Caco-2 (cell line): ENCODE data around the gene ABHD16B. TPM values are rescaled to one million over a fixed set of nuclear protein-coding genes. Genes with fewer than 3 reads are reported as not detected.

ENCODE experiments used
- BruUV-seq: library from RNA; stranded (reverse); fragments of 400-500 nt; replicated peaks from 2 replicates; lab custom pipeline; 2021; lab: Mats Ljungman, UMichigan
- CTCF ChIA-PET: fragments of 300-600 bp; sonication (Branson Sonifier 250); formaldehyde crosslinking; loops from one replicate; lab custom pipeline; 2022; ENCODE audit warnings: antibody characterized with exemption; lab: Charles Lee
- POLR2A ChIA-PET: fragments of 300-600 bp; sonication (Branson Sonifier 250); formaldehyde crosslinking; loops from one replicate; lab custom pipeline; 2022; ENCODE audit warnings: antibody characterized with exemption; lab: Charles Lee
- DNase-seq, 2 experiments: peaks; one replicate each; pipeline versions ENCODE4 v3.0.0 to v3.0.0-alpha.2; 2020 to 2022
- H3K27me3 ChIP-seq: replicated peaks from 2 replicates; pipeline ENCODE4 v1.6.0; 2011; ENCODE audit warnings: low read length; ENCODE audit not compliant: control insufficient read depth, insufficient read depth
- H3K36me3 ChIP-seq: 2 replicates; pipeline ENCODE4 v1.5.1; 2011; ENCODE audit warnings: low read length; ENCODE audit not compliant: control insufficient read depth, insufficient read depth
- H3K4me1 ChIP-seq: fragments of 250-450 bp; sonication (Bioruptor Pico); 2 replicates; pipeline ENCODE4 v1.5.1; 2020; ENCODE audit warnings: mild to moderate bottlenecking
- H3K4me3 ChIP-seq: 2 replicates; pipeline ENCODE4 v1.5.1; 2011; ENCODE audit warnings: low read depth, mild to moderate bottlenecking, control low read depth, low read length
- H3K9me3 ChIP-seq: fragments of 250-450 bp; sonication (Bioruptor Pico); 2 replicates; pipeline ENCODE4 v1.5.1; 2020; ENCODE audit warnings: mild to moderate bottlenecking, moderate library complexity
- H3K27ac Mint-ChIP-seq: one replicate; pipeline ENCODE4 v1.8.0; 2022; ENCODE audit warnings: mixed read lengths; ENCODE audit not compliant: unreplicated experiment
- H3K27me3 Mint-ChIP-seq: one replicate; pipeline ENCODE4 v1.8.0; 2022; ENCODE audit warnings: mixed read lengths; ENCODE audit not compliant: insufficient read depth, unreplicated experiment
- H3K36me3 Mint-ChIP-seq: one replicate; pipeline ENCODE4 v1.8.0; 2022; ENCODE audit warnings: mild to moderate bottlenecking, mixed read lengths; ENCODE audit not compliant: insufficient read depth, unreplicated experiment
- H3K4me1 Mint-ChIP-seq: one replicate; pipeline ENCODE4 v1.8.0; 2022; ENCODE audit warnings: low read depth, mixed read lengths; ENCODE audit not compliant: unreplicated experiment
- H3K4me3 Mint-ChIP-seq: one replicate; pipeline ENCODE4 v1.8.0; 2022; ENCODE audit warnings: mild to moderate bottlenecking, moderate library complexity, mixed read lengths; ENCODE audit not compliant: unreplicated experiment
- H3K9me3 Mint-ChIP-seq: one replicate; pipeline ENCODE4 v1.8.0; 2022; ENCODE audit warnings: mixed read lengths; ENCODE audit not compliant: unreplicated experiment
- intact Hi-C: fragments of 100-400 bp; cut with micrococcal nuclease; formaldehyde crosslinking; loops from one replicate; pipeline ENCODE4 v1.10.0; 2022; ENCODE audit not compliant: unreplicated experiment
- total RNA-seq: library from RNA; stranded (reverse); gene quantifications from 2 replicates; pipeline ENCODE4 v1.2.3, GENCODE V29; 2022
- TF ChIP-seq, protein P1 (sequence below), 2 experiments: fragments of 200-600 bp in 1 of 2; IDR thresholded peaks; 1 replicate in 1 of 2; 2 replicates in 1 of 2; pipeline versions ENCODE4 v1.5.1 to v1.8.0; 2011 to 2022; ENCODE audit warnings: antibody characterized with exemption in 1 of 2, control low read depth in 1 of 2, inconsistent platforms in 1 of 2, low read depth in 1 of 2, low read length in 1 of 2, mild to moderate bottlenecking in 1 of 2, moderate library complexity in 1 of 2; ENCODE audit not compliant: insufficient read depth in 1 of 2, severe bottlenecking in 1 of 2, unreplicated experiment in 1 of 2

The ABHD16B gene
- total RNA-seq, 1 experiment from 2014 or later, result 0.27 TPM

DNA sequence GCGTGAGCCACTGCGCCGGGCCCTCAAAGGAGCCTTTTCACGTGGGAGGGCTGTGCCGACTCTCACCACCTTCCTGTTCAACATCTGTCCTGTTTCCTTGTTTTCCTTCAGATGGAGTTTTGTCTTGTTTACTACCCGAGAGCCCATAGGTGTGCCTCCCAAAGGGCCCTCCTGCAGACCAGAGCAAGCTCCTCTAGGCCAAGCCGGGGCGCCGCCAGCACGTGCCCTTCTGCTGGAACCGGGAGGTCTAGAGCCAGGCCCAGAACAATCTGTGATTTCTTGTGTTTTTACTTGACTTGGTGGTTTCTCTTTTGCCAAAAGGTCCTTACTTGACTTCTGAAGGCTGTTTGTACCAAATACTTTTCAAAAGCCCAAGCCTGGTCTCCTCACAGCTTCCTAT is 25.6 kb downstream of the ABHD16B start:
- DNase-seq, result no peak
- H3K27me3 ChIP-seq, result no peaks in the 10 kb centered on the region
- Mint-ChIP-seq H3K36me3 (peaks cover 97% of the 10 kb centered on the region), H3K4me3 (no peak overlapping the region), H3K4me1 (no peaks in the 10 kb centered on the region), H3K27ac (peak overlapping the region; percentile 65), H3K9me3 (no peaks in the 10 kb centered on the region), H3K27me3 (no peaks in the 10 kb centered on the region)
- TF ChIP-seq, protein P1, sequence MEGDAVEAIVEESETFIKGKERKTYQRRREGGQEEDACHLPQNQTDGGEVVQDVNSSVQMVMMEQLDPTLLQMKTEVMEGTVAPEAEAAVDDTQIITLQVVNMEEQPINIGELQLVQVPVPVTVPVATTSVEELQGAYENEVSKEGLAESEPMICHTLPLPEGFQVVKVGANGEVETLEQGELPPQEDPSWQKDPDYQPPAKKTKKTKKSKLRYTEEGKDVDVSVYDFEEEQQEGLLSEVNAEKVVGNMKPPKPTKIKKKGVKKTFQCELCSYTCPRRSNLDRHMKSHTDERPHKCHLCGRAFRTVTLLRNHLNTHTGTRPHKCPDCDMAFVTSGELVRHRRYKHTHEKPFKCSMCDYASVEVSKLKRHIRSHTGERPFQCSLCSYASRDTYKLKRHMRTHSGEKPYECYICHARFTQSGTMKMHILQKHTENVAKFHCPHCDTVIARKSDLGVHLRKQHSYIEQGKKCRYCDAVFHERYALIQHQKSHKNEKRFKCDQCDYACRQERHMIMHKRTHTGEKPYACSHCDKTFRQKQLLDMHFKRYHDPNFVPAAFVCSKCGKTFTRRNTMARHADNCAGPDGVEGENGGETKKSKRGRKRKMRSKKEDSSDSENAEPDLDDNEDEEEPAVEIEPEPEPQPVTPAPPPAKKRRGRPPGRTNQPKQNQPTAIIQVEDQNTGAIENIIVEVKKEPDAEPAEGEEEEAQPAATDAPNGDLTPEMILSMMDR (IDR thresholded peaks at IDR 0.05; ENCODE audit: insufficient read depth in 1 of 2, low read depth in 1 of 2, low read length in 1 of 2, severe bottlenecking in 1 of 2, unreplicated experiment in 1 of 2), result no peak
- H3K9me3 ChIP-seq, result no peaks in the 10 kb centered on the region
- intact Hi-C loops, result no loop called here
- peaks cover 25% of the 10 kb centered on the region for H3K36me3 ChIP-seq
- peaks cover 12% of the 10 kb centered on the region; the same call in 1 of the 2 replicates for H3K4me1 ChIP-seq
- H3K4me3 ChIP-seq, result no peak overlapping the region
- CTCF ChIA-PET, result no interaction called here
- BruUV-seq, result no TSS peak
- POLR2A ChIA-PET, result interaction anchor here (1.5 kb wide), 1 partner anchor 22 kb away, joined by 7 read pairs; the partner anchor contains the start of gene TPD52L2

DNA sequence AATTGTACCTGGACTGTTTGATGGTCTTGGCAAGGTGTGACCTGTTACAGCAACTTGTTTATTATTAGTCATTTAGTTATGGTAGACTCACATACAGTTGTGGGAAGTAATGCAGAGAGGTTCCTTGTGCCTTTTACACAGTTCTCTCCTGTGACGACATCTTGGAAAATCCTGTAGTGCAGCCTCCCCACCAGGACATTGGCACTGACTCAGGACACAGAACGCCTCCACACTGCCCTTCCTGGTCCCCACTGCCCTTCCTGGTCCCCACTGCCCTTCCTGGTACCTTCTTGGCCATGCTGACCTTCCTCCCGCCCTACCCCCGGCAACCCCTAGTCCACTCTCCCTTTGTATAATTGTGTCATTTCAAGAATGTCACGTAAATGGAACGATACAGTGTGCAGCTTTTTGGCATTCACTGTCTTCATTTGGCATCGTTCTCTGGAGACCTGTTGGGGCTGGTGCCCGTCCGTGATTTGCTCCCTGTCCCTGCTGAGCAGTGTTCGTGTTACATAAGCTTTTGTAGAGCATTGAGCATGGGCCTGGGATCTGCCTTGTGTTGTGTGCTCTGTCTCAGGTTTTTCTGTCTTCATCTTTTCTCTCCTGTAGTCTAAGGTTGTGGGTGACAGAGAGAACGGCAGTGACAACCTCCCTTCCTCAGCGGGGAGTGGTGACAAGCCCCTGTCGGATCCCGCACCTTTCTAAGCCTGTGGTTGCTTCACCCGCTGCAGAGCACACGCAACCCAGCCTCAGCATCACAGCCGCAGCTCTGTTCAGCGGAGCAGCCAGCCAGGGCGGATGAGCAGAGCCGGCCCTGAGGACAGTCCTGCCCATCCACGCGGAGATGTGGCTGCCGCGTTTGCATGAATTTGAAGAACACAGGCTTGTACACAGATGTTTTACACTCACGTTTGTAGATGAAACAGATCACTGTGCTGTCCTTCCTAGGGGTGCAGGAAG is 28.2 kb downstream of the ABHD16B start:
- no peak for DNase-seq
- BruUV-seq, result no TSS peak
- H3K36me3 ChIP-seq, result peaks cover 20% of the 10 kb centered on the region
- intact Hi-C loops, result loop anchor here (10.0 kb wide), 2 partner anchors 175 to 265 kb away; partner anchors contain the start of genes GMEB2 and TCEA2
- H3K9me3 ChIP-seq, result no peaks in the 10 kb centered on the region
- peak overlapping the region; percentile 5 for H3K27ac Mint-ChIP-seq
- POLR2A ChIA-PET, result no interaction called here
- peaks cover 18% of the 10 kb centered on the region for H3K4me1 ChIP-seq
- H3K4me3 ChIP-seq, result no peak overlapping the region
- H3K9me3 Mint-ChIP-seq, result no peaks in the 10 kb centered on the region
- TF ChIP-seq, protein P1 (IDR thresholded peaks at IDR 0.05; ENCODE audit: insufficient read depth in 1 of 2, low read depth in 1 of 2, low read length in 1 of 2, severe bottlenecking in 1 of 2, unreplicated experiment in 1 of 2), result no peak
- H3K4me1 Mint-ChIP-seq, result no peaks in the 10 kb centered on the region
- H3K27me3 ChIP-seq, result no peaks in the 10 kb centered on the region
- no peaks in the 10 kb centered on the region for H3K27me3 Mint-ChIP-seq
- CTCF ChIA-PET, result no interaction called here
- H3K4me3 Mint-ChIP-seq, result no peak overlapping the region
- H3K36me3 Mint-ChIP-seq, result peaks cover 86% of the 10 kb centered on the region

DNA sequence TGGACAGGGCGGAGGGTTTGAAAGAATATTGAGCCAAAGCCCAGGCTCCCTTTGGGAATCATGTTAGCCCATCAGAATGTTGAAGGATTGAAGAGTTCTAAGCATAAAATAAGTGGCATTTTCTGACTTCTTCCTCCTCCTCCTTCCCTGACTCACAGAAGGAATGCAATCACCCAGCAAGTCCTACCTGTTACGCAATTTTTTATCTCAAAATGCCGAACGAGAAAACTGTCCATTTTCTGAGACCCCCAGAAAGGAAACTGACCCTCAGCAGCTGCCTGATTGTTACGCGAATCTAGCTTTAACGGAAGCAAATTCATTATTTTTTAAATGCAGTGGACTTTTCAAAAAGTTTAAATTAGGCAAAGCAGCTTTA is 28.9 kb downstream of the ABHD16B start:
- Histone ChIP-seq H3K4me3 (no peak overlapping the region), H3K4me1 (peaks cover 18% of the 10 kb centered on the region), H3K36me3 (peaks cover 16% of the 10 kb centered on the region), H3K27me3 (no peaks in the 10 kb centered on the region), H3K9me3 (no peaks in the 10 kb centered on the region)
- H3K4me3 Mint-ChIP-seq, result no peak overlapping the region
- ChIA-PET POLR2A (no interaction called here), CTCF (no interaction called here)
- H3K9me3 Mint-ChIP-seq, result no peaks in the 10 kb centered on the region
- H3K27ac Mint-ChIP-seq, result peak overlapping the region; percentile 5
- BruUV-seq, result no TSS peak
- H3K36me3 Mint-ChIP-seq, result peaks cover 84% of the 10 kb centered on the region
- TF ChIP-seq, protein P1 (IDR thresholded peaks at IDR 0.05; ENCODE audit: insufficient read depth in 1 of 2, low read depth in 1 of 2, low read length in 1 of 2, severe bottlenecking in 1 of 2, unreplicated experiment in 1 of 2), result no peak
- no peaks in the 10 kb centered on the region for H3K4me1 Mint-ChIP-seq
- H3K27me3 Mint-ChIP-seq, result no peaks in the 10 kb centered on the region
- DNase-seq, result no peak
- intact Hi-C loops, result loop anchor here (10.0 kb wide), 2 partner anchors 175 to 265 kb away; partner anchors contain the start of genes GMEB2 and TCEA2
